SU-DHL-6 (cell line): ENCODE results near the gene ARAP1.

Experiments
- H2AFZ ChIP-seq: fragments of 200-600 bp; sonication (generic); 2 replicates; pipeline ENCODE4 v1.6.1; 2014; ENCODE audit warnings: low read depth, mild to moderate bottlenecking, moderate library complexity, mixed read lengths, antibody characterized with exemption, low read length; ENCODE audit not compliant: severe bottlenecking
- H3F3A ChIP-seq: fragments of 200-600 bp; shearing (Covaris generic); 2 replicates; pipeline ENCODE4 v1.6.0; 2016; ENCODE audit warnings: antibody characterized with exemption, mild to moderate bottlenecking; ENCODE audit not compliant: insufficient read depth
- H3K27ac ChIP-seq: fragments of 200-600 bp; sonication (generic); 2 replicates; pipeline ENCODE4 v1.5.1; 2016; ENCODE audit warnings: low read depth, mild to moderate bottlenecking, low read length, moderate library complexity, mixed read lengths
- H3K27me3 ChIP-seq: fragments of 200-600 bp; sonication (generic), shearing (Covaris generic); 2 replicates; pipeline ENCODE4 v1.6.0; 2014; ENCODE audit warnings: mild to moderate bottlenecking, low read length
- H3K36me3 ChIP-seq: fragments of 200-600 bp; sonication (generic); 2 replicates; pipeline ENCODE4 v1.6.1; 2014; ENCODE audit warnings: mild to moderate bottlenecking, low read length, mixed read lengths
- H3K4me2 ChIP-seq: fragments of 300-600, 200-600 bp; shearing (Covaris generic), sonication (generic); 2 replicates; pipeline ENCODE4 v1.6.0; 2014; ENCODE audit warnings: low read length, low read depth, mild to moderate bottlenecking; ENCODE audit not compliant: poor library complexity, severe bottlenecking
- H3K4me3 ChIP-seq: fragments of 200-600 bp; sonication (generic); 2 replicates; pipeline ENCODE4 v1.5.1; 2014; ENCODE audit warnings: antibody characterized with exemption, low read length, mild to moderate bottlenecking, mixed read lengths; ENCODE audit not compliant: insufficient read depth, poor library complexity, severe bottlenecking
- H3K79me2 ChIP-seq: fragments of 200-600 bp; sonication (generic); 2 replicates; pipeline ENCODE4 v1.6.1; 2014; ENCODE audit warnings: mild to moderate bottlenecking, low read length, moderate library complexity; ENCODE audit not compliant: insufficient read depth
- H3K9ac ChIP-seq: fragments of 200-600 bp; sonication (generic); 2 replicates; pipeline ENCODE4 v1.7.0; 2014; ENCODE audit warnings: mild to moderate bottlenecking, low read length
- H3K9me2 ChIP-seq: fragments of 200-600 bp; sonication (generic); replicated peaks from 2 replicates; pipeline ENCODE4 v1.6.1; 2014; ENCODE audit warnings: low read length; ENCODE audit not compliant: insufficient read depth
- H3K9me3 ChIP-seq: fragments of 200-600 bp; sonication (generic); 2 replicates; pipeline ENCODE4 v1.6.1; 2014; ENCODE audit warnings: low read length, mixed read lengths; ENCODE audit not compliant: insufficient read depth
- H4K20me1 ChIP-seq: fragments of 200-600 bp; sonication (generic); 2 replicates; pipeline ENCODE4 v1.6.1; 2014; ENCODE audit warnings: low read depth, mild to moderate bottlenecking, antibody characterized with exemption, low read length, moderate library complexity, mixed read lengths
- CTCF ChIP-seq: fragments of 200-600 bp; sonication (generic); IDR thresholded peaks from one replicate; pipeline ENCODE4 v1.5.1; 2017; ENCODE audit warnings: antibody characterized with exemption, mild to moderate bottlenecking, low read length, moderate library complexity; ENCODE audit not compliant: insufficient read depth, poor library complexity, severe bottlenecking
- EZH2phosphoT487 ChIP-seq: fragments of 200-600 bp; sonication (generic), shearing (Covaris generic); conservative IDR thresholded peaks from 2 replicates; pipeline ENCODE4 v1.6.1; 2018; ENCODE audit warnings: mild to moderate bottlenecking, antibody characterized with exemption, low read length, moderate library complexity, mixed read lengths

The ARAP1 gene

GRCh38 chr11:72671152-72672099 lies 80.8 kb downstream of the ARAP1 start:
- no peak overlapping the region for H3K9ac ChIP-seq
- no peaks in the 10 kb centered on the region for H3K36me3 ChIP-seq
- H2AFZ ChIP-seq: no peak overlapping the region
- H3K9me3 ChIP-seq: peaks cover 11% of the 10 kb centered on the region; the same call in 1 of the 2 replicates
- H3K9me2 ChIP-seq: no peaks in the 10 kb centered on the region
- no peaks in the 10 kb centered on the region for H4K20me1 ChIP-seq
- no peaks in the 10 kb centered on the region for H3K79me2 ChIP-seq
- H3F3A ChIP-seq: no peaks in the 10 kb centered on the region
- TF ChIP-seq CTCF (no peak), EZH2phosphoT487 (no peak)
- no peaks in the 10 kb centered on the region for H3K27me3 ChIP-seq
- no peak overlapping the region for H3K27ac ChIP-seq
- H3K4me3 ChIP-seq: no peak overlapping the region
- no peak overlapping the region for H3K4me2 ChIP-seq

GRCh38 chr11:72670041-72670440 lies 82.2 kb downstream of the ARAP1 start:
- Histone ChIP-seq H3F3A (no peaks in the 10 kb centered on the region), H3K27me3 (no peaks in the 10 kb centered on the region), H3K9me2 (no peaks in the 10 kb centered on the region), H3K9me3 (peaks cover 11% of the 10 kb centered on the region; the same call in 1 of the 2 replicates), H3K36me3 (no peaks in the 10 kb centered on the region), H4K20me1 (no peaks in the 10 kb centered on the region), H3K9ac (no peak overlapping the region), H3K4me3 (no peak overlapping the region), H3K79me2 (no peaks in the 10 kb centered on the region), H2AFZ (no peak overlapping the region), H3K27ac (no peak overlapping the region), H3K4me2 (no peak overlapping the region)
- TF ChIP-seq EZH2phosphoT487 (no peak), CTCF (no peak)

GRCh38 chr11:72669527-72669926 lies 82.7 kb downstream of the ARAP1 start:
- Histone ChIP-seq H3K9me2 (no peaks in the 10 kb centered on the region), H2AFZ (no peak overlapping the region), H3K36me3 (no peaks in the 10 kb centered on the region), H3K4me2 (no peak overlapping the region), H3K79me2 (no peaks in the 10 kb centered on the region), H3K4me3 (no peak overlapping the region), H3K9ac (no peak overlapping the region), H3K27me3 (no peaks in the 10 kb centered on the region), H4K20me1 (no peaks in the 10 kb centered on the region), H3K27ac (no peak overlapping the region), H3F3A (no peaks in the 10 kb centered on the region), H3K9me3 (peaks cover 11% of the 10 kb centered on the region; the same call in 1 of the 2 replicates)
- TF ChIP-seq EZH2phosphoT487 (no peak), CTCF (no peak)
